HL-60 (cell line): ENCODE measurements around the gene ANO9.

Source experiments
- CTCF ChIP-seq: IDR thresholded peaks from one replicate; pipeline ENCODE4 v1.5.1; 2011; ENCODE audit warnings: low read length, control low read depth, inconsistent platforms; ENCODE audit not compliant: insufficient read depth
- REST ChIP-seq: IDR thresholded peaks from 2 replicates; pipeline ENCODE4 v1.6.1; 2012; ENCODE audit warnings: low read depth; ENCODE audit not compliant: insufficient replicate concordance

GRCh38 chr11:420911-421321 is 20.9 kb downstream of the ANO9 start:
- TF ChIP-seq REST (no peak), CTCF (no peak)
